Mammary epithelial cell (primary cell): ENCODE results near the gene CDX1.

Experiments used
- EZH2 ChIP-seq: IDR thresholded peaks from 2 replicates; pipeline ENCODE4 v1.6.1; 2012; ENCODE audit warnings: low read length, inconsistent platforms, borderline replicate concordance
- TF ChIP-seq, protein P1 (sequence below), 2 donors: IDR thresholded peaks in 1 of 2; conservative IDR thresholded peaks in 1 of 2; 2 replicates each; pipeline ENCODE4 v1.5.1; 2011 to 2012; ENCODE audit warnings: inconsistent platforms in 2 of 2, low read length in 2 of 2, mild to moderate bottlenecking in 2 of 2, control low read depth in 1 of 2, low read depth in 1 of 2; ENCODE audit not compliant: insufficient read depth in 1 of 2; ENCODE audit errors: extremely low read depth in 1 of 2

DNA sequence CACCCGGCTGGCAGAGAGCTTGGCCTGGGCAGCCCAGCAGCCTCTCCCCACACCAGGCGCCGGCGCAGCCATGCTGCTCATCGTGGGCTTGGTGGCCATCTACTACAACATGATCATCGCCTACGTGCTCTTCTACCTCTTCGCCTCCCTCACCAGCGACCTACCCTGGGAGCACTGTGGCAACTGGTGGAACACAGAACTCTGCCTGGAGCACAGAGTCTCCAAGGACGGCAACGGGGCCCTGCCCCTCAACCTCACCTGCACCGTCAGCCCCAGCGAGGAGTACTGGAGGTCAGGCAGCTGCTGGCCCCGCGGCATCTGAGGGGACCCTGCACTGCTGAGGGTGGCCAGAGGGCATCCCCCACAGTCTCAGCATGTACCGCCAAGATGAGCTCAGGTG is 30.4 kb downstream of the CDX1 start:
- TF ChIP-seq, protein P1, sequence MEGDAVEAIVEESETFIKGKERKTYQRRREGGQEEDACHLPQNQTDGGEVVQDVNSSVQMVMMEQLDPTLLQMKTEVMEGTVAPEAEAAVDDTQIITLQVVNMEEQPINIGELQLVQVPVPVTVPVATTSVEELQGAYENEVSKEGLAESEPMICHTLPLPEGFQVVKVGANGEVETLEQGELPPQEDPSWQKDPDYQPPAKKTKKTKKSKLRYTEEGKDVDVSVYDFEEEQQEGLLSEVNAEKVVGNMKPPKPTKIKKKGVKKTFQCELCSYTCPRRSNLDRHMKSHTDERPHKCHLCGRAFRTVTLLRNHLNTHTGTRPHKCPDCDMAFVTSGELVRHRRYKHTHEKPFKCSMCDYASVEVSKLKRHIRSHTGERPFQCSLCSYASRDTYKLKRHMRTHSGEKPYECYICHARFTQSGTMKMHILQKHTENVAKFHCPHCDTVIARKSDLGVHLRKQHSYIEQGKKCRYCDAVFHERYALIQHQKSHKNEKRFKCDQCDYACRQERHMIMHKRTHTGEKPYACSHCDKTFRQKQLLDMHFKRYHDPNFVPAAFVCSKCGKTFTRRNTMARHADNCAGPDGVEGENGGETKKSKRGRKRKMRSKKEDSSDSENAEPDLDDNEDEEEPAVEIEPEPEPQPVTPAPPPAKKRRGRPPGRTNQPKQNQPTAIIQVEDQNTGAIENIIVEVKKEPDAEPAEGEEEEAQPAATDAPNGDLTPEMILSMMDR (conservative IDR thresholded peaks at IDR 0.05 in 1 of 2, IDR thresholded peaks at IDR 0.05 in 1 of 2; ENCODE audit: extremely low read depth in 1 of 2, insufficient read depth in 1 of 2, low read depth in 1 of 2, low read length in 2 of 2), result no peak
- TF ChIP-seq EZH2, result no peak
